T-helper 2 cell (primary cell): ENCODE measurements around the gene FMNL2.
"Not testable (repeated sequence)": the region's sequence is repeated elsewhere in the genome, so short reads cannot be mapped to it uniquely, and the experiment has no call there.

Experiments
- DNase-seq, 5 experiments: peaks; one replicate each; pipeline versions ENCODE4 v3.0.0 to v3.0.0-alpha.2; 2012 to 2022

FMNL2 gene

DNA sequence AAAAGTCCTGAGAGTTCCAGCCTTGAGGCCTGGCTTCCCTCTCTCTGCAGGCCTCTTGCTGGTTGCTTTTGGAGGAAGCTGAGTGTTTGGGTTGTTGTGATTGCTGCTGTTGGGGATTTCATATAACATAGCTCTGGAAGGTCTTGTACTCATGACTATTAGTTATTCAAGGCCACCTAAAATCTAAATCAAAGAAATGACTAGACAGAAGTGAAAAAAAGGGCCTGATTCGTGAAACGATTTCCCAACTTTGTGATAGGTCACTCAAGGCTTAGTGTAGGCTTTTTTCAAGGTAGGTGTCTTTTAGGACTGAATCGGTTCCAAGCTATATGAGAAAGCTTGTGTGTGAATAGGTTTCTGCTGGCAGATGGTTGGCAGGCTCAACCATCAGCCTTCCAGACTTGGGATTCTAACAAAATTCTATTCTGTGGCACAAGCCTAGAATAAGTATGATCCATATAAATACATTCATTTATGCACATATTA, 164.4 kb downstream of the FMNL2 start:
- DNase-seq, result no peak

DNA sequence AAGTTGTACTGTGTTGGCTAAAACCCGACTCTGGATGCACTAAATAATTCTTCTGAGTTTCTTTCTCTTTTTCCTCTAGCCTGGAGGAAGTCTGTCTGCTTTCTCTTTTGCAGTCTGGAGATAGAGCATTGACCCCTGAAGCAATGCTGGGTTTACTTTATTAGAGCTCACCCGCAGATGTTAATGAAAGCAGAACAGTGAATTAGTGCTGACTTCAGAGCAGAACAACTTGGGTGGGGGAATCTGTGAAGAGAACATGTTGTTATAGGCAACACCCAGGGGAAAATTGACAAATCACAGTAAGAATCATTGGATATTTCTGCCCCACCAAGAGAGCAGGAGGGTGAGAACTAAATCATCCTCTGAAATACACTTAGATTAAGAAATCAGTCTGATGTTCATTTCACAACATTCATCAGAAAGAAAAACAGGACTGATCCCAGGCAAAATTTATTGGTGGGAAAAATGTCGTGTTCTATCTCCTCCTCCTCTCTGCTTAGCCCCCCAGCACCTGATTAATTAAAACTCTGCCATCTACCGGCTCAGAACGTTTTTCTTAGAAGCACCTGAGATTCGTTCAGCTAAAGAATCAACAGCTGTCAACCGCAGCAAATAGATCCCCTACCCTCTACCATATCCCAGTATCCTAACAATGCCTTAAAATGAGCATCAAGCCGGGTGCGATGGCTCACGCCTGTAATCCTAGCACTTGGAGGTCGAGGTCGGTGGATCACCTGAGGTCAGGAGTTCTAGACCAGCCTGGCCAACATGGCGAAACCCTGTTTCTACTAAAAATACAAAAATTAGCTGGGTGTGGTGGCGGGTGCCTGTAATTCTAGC, 165.1 kb downstream of the FMNL2 start:
- no peak for DNase-seq

DNA sequence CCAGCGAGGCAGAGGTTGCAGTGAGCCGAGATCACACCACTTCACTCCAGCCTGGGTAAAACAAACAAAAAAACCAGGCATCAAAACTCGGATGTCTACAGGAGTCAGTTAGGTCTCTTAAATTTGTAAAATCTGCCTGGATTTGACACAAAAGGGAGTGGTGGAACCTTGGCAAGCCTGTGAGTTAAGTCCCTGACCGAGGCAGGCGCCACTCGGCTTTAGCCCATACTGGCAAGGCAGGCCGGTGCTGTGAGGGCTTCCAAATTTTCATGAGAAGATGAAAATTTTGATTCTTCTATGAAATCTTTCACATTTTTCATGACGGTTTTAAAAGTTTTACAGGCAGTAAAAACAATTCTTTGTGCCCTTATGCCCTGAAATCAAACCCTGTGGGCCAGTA, 165.8 kb downstream of the FMNL2 start:
- DNase-seq, result no peak

DNA sequence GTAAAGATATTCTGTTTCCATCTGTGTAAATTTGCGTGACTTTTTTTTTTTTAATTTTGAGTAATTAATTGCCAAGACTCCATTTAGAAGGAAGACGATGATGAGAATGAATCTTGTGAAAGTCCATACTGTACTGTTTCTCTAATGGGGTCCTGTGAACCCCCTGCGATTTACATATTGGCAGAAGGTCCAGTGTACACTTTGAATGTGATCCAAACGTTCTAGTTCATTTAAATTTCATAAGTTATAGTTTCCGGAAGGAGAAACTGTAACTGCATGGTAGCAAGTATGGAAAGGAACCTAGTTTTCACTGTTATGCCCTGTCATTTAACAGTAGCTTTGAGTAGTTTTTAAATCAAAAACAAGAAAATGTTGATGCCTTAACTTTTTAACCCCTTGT, 166.7 kb downstream of the FMNL2 start:
- DNase-seq, result no peak

DNA sequence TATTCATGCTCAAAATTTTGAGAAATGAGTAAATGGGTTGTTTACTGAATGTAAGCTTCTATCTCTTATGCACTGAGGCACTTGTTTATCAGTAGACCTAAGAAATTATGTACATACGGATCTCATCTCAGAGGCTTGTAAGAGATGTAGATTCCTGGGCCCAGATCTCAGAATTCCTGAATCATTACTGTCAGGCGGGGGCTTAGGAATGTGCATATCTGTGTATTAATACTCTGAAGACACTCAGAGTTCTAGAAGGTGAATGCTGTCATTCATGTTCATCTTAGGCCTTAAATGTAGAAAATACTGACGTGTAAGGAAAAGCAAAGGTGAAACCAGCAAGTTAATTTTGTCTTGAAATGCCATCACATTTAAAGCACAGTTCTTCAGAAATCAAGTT, 169.6 kb downstream of the FMNL2 start:
- DNase-seq, result no peak

DNA sequence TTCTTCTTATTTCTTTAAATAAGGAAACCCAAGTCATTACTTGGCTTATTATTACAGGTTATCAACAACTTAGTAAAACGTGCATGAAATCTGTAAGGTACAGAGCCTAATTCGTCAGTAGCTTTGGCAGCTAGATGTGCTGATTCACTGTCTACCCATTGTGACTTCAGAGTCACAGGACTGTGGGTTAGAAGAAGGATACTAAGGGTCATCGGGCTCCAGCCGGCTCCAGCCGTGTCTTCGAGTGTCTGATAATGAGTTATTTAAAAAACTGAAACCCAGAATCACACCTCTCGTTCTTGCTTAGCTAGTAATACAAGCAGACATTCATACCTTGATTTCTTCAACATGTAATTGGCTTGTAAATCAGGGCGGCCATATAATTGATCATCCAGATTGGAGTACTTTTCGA, 170.5 kb downstream of the FMNL2 start:
- DNase-seq, result no peak

DNA sequence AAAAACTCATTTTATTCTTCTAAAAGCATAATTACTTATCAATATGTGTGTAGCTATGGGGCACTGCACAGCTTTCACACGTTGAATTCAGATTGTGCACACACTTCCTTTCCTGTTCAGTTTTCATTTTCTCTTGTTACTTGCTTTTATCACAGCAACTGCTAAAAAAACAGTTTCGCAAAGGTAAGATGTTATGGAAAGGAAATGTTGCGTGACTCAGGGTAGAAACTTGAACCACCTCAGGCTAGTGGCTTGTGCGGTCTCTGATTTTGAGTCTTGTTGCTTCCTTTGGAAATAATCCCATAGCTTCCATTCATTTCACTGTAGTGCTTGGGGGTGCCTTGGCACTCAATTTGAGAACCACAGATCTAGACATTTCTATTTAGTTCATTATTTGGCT, 171.9 kb downstream of the FMNL2 start:
- peak in 1 of 5 experiments; percentile 83 for DNase-seq

DNA sequence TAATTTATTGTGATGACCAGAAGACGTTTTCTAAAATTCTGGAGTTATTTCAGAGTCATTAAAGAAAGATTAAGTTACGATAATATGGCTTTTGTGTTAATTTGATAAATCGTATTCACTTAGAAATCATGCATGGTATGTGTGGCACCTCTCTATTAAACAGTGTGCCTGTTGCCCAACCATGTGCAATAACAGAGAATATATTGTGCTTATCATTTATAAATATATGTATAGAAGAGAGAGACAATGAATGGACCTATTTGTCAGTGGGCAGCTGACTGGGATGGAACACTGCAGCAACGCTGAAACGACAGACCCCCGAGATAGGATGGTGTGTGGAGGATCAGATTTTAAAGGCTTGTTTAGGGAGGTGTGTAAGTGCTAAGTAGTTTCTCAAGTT, 172.9 kb downstream of the FMNL2 start:
- DNase-seq, result no peak

DNA sequence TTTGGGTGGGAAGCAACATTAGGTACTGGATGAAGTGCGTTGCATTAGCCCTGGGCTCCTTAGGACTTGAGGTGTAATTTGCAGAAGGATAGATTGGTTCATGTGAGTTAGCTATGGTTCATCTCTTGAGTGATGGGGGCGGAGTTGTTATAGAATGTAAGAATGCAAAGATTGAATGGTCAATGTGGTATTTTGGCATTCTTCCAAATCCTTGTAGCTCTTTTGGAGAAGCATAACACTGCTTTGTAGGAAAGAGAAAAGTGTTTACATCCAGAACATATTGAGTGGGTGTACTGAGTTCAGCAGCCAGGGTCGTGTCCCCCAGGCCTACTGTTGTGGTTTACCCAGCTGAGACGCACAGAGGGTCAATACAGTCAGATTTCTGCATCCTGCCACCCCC, 173.5 kb downstream of the FMNL2 start:
- no peak for DNase-seq

DNA sequence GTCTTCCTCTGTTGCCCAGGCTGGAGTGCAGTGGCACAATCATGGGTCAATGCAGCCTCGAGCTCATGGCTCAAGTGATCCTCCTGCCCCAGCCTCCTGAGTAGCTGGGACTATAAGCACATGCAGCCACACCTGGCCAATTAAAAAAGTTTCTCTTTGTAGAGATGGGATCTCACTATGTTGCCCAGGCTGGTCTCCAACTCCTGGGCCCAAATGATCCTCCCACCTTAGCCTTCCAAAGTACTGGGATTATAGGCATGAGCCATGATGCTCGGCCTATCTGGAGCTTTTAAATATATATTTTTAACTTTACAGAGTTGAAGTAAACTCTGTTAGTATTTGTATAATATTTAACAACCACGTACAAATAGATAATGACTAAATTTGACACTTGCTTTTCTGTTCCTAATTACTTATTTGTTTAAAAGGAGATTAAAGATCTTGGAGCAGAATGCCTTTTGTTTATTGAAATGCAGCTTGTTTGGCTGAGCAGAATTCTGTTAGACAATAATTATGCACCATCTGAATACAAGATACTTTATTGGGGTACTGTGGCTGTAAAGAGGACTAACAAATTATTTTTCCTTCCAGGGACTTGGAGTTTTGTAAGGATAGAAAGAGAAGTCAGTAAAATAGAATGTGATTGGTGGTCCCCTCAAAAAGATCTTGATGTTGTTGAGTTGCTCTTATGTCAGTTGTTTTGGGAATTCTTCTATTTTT, 175.0 kb downstream of the FMNL2 start:
- no peak for DNase-seq

DNA sequence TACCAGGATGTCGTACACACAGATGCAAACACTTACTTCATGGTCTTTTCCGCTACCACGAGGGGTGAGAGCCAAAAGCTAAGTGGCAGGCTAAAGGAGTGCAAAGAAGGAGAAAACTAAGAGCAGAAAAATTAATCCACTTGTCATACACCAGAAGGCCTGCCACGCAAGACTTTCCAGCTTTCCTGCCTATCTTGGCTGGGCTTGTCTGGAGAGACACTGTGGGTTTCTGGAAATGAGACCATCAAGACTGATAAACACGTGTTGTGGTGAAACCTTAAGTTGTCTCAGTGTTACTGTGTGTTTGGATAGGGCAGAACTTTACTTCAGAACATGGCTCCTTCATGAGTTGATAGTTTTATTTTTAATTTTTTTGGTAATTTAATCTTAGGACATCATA, 175.6 kb downstream of the FMNL2 start:
- no peak for DNase-seq

DNA sequence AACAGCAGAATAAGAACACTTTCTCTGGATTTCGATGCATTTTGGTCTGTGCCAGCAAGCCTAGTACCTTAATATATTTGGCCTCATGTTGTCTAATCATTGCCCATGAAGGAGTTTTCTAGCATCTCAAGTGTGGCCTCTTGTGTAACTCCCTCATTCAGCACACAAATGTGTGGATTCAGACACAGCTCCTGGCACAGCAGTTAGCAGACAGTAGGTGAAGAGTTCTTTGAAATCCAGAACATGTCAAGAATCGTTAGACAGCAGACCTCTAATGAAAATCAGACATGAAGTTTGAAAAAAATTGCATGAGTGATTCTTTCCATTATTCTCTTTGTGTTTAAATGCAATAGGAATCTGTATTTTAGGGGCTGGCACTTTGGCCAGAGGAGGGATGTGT, 177.0 kb downstream of the FMNL2 start:
- no peak for DNase-seq

DNA sequence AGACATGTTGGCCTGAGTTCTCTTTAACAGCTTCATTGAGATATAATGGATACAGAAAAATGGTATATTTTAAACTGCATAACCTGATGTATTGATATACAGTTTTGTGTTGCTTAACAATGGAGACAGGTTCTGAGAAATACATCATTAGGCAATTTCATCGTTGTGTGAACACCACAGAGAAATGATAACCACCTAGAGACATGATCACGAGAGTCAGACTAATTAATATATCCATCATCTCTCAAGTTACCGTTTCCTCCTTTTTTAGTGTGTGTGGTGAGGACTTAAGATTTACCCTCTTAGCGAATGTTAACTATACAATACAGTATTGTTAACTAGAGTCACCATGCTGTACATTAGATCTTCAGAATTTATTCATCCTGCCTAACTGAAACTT, 178.1 kb downstream of the FMNL2 start:
- no peak for DNase-seq

DNA sequence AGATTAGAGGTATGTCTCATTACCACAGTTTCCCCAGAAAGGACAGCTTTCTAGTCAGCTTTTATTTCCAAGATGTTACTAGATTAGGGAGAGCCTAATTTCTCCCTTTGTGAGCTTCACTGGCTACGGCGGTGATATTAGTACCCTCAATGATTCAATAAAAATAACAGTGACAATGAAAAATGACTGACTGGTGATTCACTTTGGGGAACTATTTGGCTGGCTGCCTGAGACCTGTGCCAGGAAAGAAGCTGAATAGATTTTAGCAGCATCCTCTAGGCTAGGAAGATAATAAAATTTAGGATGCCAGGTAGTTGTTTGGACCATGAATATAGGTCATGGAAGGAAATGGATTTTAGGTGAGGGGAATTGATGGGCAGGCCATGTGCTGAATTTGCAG, 178.7 kb downstream of the FMNL2 start:
- no peak for DNase-seq

DNA sequence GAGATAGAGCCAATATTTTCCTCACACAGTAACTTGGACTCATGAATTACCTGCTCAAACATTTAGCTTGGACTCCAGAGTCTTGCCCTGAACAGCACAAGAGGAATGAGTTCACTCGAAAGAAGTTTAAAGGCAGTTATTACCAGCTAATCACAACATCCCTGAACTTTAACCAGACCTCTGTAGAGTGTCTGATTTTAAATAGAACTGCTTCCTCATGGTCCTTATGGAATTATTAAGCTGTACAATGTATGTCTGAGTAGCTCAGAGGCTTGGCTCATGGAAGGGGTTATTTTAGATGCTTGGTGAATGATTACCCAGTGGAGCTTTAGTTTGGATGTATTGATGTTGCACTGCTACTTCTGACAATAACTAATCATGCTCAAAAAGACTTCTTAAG, 183.1 kb downstream of the FMNL2 start:
- no peak for DNase-seq

DNA sequence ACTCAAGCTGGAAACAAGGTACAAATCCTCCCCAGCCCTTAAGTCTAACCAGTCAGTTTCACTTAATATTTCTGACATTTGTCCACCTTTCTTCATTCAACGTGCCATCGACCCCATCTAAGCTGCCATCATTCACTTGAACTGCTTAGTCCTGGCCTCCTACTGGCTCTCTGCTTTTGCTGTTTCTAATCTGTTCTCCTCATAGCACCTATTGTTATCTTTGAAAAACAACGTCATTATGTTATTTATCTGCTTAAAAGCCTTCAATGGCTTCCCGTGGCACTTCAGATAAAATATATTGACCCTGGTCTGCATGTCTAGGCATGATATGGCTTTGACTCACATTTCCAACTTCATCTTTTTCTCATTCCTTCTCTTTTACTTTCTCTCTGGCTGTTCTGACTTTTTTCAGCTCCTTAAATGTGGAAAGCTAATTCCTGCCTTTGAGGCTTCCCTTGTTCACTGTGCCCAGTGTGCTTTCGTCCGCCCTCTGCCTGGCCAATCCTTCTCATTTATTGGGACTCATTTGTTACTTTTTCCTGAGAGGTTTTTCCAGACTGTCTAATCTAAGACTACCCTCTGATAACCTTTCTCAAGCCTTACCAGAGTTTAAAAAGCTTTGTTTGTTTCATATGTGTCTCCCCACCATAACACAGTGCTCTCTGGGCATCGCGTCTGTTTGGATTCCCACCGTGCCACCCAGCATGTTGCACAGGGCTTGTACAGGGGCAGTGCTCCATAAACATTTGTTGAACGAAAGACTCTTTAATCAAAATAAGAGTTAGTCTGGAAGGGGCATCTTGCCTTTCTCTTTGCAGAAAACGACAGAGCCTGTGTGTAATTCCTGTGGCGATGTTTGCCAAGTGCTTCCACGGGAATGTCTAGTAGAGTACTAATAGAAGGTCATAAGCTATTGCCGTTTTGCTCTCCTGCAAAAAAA, 183.9 kb downstream of the FMNL2 start:
- DNase-seq, result no peak

DNA sequence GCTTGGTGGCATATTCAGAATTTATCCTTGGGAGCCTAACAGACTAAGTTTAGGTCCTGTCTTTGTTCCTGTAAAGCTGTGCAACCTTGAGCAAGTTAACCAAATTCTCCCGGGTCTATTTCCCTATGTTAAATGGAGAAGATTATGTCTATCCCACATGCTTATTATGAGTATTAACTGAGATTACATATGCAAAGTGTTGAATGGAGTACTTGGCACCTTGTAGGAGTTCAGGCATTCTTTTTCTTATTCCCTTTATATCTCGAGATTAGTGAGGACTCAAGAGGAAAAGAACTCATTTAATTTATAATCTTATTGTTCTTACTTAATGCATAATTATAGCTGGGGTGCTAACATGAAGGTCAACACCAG, 184.6 kb downstream of the FMNL2 start:
- no peak for DNase-seq

DNA sequence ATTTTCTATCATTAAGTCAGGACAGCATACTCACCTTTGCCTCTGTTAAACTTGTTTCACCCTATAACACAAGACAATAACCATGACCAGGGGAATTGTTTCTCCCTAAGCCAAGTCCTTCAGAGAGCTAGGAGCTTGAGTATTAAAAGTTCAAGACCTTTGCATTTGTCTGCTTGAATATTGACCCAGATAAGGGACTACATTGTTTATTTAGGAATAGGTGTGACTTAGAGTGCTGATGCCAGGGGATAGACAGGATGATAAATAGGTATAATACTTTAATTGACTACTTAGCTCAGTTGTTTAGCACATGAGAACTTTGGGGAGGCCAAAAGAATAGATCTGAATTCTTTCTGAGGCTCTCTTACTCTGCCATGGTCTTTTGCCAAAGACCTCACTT, 185.8 kb downstream of the FMNL2 start:
- no peak for DNase-seq

DNA sequence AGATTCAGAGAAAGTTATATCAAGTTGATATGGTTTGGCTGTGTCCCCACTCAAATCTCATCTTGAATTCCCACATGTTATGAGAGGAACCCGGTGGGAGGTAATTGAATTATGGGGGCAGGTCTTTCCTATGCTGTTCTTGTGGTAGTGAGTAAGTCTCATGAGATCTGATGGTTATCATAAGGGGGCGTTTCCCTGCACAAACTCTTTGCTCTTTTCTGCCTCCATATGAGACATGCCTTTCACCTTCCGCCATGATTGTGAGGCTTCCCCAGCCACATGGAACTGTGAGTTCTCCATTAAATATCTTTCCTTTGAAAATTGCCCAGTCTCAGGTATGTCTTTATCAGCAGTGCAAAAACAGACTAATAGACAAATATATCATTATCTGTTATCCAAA, 187.5 kb downstream of the FMNL2 start:
- not testable (repeated sequence) for DNase-seq

DNA sequence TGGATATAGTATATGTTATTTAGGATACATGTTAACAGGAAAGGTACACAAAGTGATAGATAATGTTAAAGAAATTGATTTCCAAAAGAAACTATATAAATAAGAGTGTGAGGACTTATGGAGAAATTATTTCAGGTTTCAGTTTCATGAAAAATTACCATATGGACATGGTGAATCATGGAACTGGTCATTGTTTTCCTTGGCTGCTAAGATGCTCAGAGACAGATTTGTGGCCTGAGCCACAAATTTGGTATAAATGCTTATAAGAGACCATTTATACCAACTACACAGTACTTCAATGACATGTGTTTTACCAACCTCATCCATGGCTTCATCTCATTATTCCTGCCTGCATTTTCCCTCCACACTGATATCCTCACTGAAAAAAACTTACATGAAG, 188.1 kb downstream of the FMNL2 start:
- no peak for DNase-seq

DNA sequence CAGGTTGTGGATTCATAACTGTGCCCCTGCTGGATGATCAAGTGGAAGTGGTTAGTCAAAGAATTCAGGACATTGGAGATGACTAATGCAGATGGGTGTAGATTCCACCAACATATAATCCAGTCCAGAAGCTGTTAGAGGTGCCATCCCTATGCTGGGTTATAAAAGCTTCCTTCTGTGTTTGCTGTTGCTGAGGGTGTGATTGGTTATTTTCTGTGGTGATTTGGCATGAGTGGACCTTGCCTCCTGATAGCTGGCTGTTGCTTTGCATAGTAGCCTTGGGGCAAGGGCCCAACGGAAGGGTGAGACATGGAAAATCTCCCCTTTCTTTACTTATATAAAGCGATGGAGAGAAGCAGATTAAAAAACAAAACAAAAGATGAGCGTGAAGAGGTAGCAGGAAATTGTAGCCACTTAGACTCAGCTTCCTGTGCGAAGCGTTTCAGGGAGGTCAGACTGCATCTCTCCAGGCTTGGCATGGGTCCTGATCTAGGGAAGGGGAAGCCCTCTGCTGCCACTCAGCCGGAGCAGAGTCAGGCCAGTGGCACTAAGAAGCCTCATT, 190.4 kb downstream of the FMNL2 start:
- no peak for DNase-seq

DNA sequence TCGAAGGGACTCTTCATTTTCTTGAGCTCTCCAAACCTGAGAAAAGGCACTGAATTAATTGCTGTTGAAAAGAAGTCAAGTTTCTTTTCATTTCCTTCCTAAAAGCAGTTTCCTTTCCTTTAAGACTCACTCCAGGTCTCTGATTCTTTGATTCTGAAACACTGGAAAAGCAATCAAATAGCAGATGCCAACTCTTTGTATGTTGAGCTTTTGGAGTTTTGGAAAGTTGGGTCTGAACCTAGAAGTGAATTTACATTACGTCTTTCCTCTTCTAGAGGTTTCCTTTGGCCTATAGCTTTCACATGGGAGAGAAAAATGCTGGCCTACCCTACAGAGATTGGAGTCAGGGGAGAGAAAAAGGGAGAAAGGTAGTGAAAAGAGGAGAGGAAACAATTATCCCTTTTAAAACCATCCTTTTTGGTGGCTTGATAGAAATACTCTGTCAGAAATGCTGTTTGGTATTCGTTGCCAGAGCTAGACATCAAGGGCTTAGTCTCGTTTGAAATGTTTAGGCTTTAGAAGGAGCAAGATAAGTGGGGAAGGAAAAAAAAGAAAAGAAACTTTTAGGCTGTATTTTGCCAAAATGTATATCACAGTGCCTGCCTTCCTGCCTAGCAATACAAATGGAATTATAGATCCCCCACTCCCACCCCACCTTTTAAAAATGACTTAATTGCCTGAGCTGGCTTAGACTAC, 194.6 kb downstream of the FMNL2 start:
- DNase-seq, result no peak
